Measurements from ENCODE around the gene RFWD3.

RFWD3 gene

GRCh38 chr16:74623839-74624235, 42.8 kb downstream of the RFWD3 start:
- no peak for DNase-seq

- DNase-seq: peak in 5 of 56 donors; percentile 1 to 14 (median 4)
Observed at GRCh38 chr16:74623214-74623838, 43.4 kb downstream of the RFWD3 start.

GRCh38 chr16:74622005-74622404, 44.7 kb downstream of the RFWD3 start:
- DNase-seq: no peak

GRCh38 chr16:74617206-74617788, 49.4 kb downstream of the RFWD3 start:
- peak in 3 of 56 donors; percentile 3 to 12 (median 5) for DNase-seq

- DNase-seq: no peak
Observed at GRCh38 chr16:74611721-74612120, 55.0 kb downstream of the RFWD3 start.

- DNase-seq: no peak
Observed at GRCh38 chr16:74608944-74609343, 57.7 kb downstream of the RFWD3 start.

GRCh38 chr16:74608381-74608780, 58.3 kb downstream of the RFWD3 start:
- DNase-seq: no peak

GRCh38 chr16:74607962-74608356, 58.7 kb downstream of the RFWD3 start:
- DNase-seq: peak in 1 of 56 donors; percentile 9

- no peak for DNase-seq
Observed at GRCh38 chr16:74607310-74607961, 59.2 kb downstream of the RFWD3 start.

- peak; percentile 18 to 92 (median 82) for DNase-seq
Observed at GRCh38 chr16:74606521-74607309, 60.0 kb downstream of the RFWD3 start, which contains the start of gene GLG1. TSS of gene GLG1 (minus strand) at chr16:74607114. CDS start at chr16:74607094, 20 bp downstream.

- peak in 5 of 56 donors; percentile 8 to 68 (median 37) for DNase-seq
Observed at GRCh38 chr16:74605746-74606520, 60.7 kb downstream of the RFWD3 start.

GRCh38 chr16:74605332-74605731, 61.3 kb downstream of the RFWD3 start:
- no peak for DNase-seq

GRCh38 chr16:74603848-74604247, 62.8 kb downstream of the RFWD3 start:
- no peak for DNase-seq

GRCh38 chr16:74601126-74601871, 65.4 kb downstream of the RFWD3 start:
- no peak for DNase-seq

- no peak for DNase-seq
Observed at GRCh38 chr16:74596586-74596985, 70.1 kb downstream of the RFWD3 start.

- DNase-seq: no peak
Observed at GRCh38 chr16:74592847-74593246, 73.8 kb downstream of the RFWD3 start.

GRCh38 chr16:74591876-74592650, 74.6 kb downstream of the RFWD3 start:
- DNase-seq: no peak

- no peak for DNase-seq
Observed at GRCh38 chr16:74586948-74587347, 79.7 kb downstream of the RFWD3 start.

- DNase-seq: no peak
Observed at GRCh38 chr16:74585846-74586443, 80.7 kb downstream of the RFWD3 start.
